DMS53 (cell line): Measurements from ENCODE around the gene KRTAP12-4.
"Not testable (repeated sequence)": the region's sequence is repeated elsewhere in the genome, so short reads cannot be mapped to it uniquely, and the experiment has no call there.

Experiments used
- DNase-seq: peaks from one replicate; lab custom pipeline; 2025; lab: John Stamatoyannopoulos, UW

KRTAP12-4 gene, protein sequence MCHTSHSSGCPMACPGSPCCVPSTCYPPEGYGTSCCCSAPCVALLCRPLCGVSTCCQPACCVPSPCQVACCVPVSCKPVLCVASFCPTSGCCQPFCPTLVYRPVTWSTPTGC

DNA sequence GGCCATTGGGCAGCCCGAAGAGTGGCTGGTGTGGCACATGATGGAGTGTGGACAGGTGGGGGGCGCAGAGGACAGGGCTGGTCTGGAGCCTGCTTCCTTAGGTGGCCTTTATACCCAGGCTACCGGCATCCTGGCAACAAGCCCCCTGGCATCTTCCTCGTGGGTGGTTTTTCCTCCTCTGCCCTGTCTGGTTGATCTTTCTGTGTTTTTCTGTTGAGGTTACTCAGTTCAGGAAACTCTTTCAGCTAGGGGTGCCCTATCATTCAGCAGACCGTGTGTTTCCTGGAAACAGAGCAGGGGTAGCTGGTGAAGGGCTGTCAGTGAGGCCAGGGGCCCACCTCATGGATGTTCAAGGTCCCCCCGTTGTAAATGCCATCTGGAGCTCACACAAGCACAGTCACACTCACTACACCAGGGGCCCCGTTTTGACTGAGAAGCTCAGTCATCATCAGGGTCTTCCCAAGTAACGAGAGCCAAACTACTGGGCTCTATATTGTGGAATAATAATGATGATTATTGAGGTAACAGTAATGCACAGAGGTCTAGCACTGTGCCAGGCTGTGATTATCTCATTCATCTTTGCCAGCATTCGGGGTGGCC lies at the start of gene KRTAP12-4:
KRTAP12-4 (minus strand) TSS at position 84 of the 600 bp plus-strand sequence; CDS start at position 39, 45 bp downstream.
- no peak for DNase-seq

GRCh38 chr21:44703731-44704635 lies 49.5 kb upstream of the KRTAP12-4 start:
- no peak for DNase-seq

DNA sequence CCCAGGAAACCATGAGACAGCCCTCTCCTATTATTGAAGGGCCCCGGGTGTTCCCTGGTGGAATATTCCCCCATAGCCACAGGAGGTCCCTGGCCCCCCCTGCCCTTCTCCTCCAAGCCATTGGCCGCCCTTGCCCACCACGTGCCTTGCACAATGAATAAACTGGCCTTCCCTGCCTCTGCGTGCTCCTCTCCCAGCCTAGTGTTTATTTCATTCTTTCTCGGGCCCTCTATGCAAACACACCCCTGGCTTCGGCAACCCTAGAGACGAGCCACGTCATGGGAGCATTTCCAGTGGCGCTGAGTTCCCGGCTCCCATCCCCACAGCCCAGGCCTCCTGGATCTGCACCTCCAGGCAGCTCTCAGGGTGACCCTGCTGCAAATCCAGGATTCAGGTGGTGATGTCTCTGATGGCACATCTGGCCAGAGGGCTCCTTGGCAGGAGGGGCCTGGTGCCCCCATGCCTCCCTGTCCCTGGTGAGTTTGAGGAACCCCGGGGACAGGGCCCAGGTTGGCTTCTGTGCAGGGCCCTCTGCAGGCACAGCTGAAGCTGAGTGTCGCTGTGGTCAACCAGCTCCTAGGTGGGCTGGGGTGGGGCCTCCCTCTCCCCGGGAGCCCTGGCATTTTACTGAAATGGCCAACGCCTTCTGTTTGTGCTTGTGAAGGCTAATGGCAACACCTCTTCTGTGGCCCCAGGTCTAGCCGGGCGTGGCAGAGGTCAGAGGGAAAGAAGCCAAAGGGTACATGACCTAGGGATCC lies 48.7 kb upstream of the KRTAP12-4 start:
- peak; percentile 18 for DNase-seq

DNA sequence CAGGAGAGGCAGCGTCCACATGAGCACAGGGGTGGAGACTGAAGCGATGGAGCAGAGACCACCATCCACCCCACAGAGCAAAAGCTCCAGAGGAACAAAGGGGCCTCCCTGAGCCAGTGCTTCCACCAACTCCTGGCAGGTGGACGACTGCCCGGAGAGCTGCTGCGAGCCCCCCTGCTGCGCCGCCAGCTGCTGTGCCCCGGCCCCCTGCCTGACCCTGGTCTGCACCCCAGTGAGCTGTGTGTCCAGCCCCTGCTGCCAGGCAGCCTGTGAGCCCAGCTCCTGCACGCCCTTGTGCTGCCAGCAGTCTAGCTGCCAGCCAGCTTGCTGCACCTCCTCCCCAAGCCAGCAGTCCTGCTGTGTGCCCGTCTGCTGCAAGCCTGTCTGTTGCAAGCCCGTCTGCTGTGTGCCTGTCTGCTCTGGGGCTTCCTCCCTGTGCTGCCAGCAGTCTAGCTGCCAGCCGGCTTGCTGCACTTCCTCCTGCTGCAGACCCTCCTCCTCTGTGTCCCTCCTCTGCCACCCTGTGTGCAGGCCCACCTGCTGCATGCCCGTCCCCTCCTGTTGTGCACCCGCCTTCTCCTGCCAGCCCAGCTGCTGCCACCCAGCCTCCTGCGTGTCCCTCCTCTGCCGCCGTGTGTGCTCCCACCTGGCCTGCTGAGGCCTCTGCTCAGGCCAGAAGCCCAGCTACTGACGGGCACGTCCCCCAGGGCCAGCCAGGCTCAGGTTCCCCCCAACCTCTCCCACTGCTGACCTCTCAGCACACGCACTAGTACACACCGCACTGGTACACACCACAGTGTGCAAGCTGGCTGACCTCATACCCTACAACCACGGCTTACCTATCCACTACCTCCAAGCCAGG lies 47.9 kb upstream of the KRTAP12-4 start:
- no peak for DNase-seq

DNA sequence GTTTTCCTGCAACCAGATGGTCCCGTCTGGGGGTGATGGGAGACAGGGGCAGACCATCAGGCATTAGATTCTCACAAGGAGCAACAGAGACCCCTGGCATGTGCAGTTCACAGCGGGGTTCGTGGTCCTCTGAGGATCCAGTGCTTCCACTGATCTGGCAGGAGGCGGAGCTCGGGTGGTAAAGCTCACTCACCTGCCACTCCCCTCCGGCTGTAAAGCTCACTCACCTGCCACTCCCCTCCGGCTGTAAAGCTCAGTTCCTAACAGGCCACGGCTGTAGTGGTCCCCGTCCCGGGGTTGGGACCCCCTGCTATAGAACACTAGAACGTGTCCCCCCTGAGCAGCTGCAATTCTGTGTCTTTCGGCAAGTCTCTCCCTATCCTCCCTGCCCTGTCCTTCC lies 47.1 kb upstream of the KRTAP12-4 start:
- no peak for DNase-seq

DNA sequence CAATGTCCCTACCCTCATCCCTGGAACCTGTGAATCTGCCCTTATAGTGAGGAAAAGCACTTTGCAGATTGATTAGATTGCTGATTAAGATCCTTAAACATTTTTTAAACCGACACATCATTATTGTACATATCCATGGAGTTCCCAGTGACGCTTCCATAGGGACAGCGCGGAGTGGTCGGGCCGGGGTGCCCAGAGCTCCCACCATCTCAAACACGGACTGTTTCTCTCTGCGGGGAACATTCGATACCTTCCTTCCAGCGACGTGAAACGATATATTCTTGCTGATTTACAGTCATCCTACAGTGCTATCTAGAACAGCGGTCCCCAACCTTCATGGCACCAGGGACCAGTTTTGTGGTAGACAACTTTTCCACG lies 46.6 kb upstream of the KRTAP12-4 start:
- no peak for DNase-seq

GRCh38 chr21:44700101-44701022 lies 45.9 kb upstream of the KRTAP12-4 start:
- DNase-seq = no peak

DNA sequence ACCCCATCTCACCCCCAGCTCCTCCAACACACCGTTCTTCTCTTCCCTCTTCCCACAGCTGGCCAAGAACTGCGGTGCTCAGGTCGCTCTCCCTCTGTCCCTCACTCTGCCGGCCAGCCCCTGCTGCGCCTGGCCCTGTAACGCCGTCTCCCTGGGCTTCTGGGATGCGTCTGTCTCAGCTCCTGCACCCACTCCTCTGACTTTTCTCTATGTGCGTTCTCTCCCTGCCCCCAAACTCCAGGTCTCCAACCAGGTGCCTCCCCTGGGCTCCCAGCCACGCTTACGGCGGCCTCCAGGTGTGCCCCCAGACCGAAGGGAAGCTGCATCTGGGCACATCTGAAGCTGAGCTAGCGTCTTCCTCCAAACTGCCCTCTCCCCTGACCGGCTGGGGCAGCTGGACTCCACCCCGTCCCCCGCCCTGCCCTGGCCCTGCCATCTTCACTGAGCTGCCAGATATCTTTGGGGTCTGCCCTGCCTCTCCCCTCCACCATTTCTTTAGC lies 45.1 kb upstream of the KRTAP12-4 start:
- DNase-seq = no peak

- no peak for DNase-seq
Measured at GRCh38 chr21:44697811-44698734, 43.6 kb upstream of the KRTAP12-4 start.

DNA sequence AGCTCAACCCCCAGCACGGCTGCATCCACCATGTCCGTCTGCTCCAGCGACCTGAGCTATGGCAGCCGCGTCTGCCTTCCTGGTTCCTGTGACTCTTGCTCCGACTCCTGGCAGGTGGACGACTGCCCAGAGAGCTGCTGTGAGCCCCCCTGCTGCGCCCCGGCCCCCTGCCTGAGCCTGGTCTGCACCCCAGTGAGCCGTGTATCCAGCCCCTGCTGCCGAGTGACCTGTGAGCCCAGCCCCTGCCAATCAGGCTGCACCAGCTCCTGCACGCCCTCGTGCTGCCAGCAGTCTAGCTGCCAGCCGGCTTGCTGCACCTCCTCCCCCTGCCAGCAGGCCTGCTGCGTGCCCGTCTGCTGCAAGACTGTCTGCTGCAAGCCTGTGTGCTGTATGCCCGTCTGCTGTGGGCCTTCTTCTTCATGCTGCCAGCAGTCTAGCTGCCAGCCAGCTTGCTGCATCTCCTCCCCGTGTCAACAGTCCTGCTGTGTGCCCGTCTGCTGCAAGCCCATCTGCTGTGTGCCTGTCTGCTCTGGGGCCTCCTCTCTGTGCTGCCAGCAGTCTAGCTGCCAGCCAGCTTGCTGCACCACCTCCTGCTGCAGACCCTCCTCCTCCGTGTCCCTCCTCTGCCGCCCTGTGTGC lies 42.8 kb upstream of the KRTAP12-4 start, which contains the start of gene KRTAP10-12:
KRTAP10-12 (plus strand) TSS at position 1 of the 639 bp plus-strand sequence; CDS start at position 31, 30 bp downstream.
- DNase-seq = not testable (repeated sequence)

DNA sequence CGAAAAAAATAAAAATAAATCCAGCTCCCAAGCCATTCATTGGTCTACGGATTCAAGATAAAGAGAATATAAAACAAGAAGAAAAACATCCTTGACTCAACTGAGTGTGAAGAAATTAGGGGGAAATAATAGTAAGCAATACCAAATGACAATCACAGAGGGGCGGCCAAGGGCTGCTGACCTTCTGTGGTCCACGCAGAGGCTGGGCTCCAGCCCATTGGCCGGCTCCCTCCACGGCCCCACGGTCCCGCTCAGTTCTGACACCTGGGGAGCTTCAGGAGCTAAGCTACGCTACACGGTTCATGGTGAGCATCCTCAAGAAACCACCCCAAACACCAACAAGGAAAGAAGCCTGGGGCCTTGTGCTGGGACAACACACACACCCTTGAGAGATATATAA lies 42.1 kb upstream of the KRTAP12-4 start:
- DNase-seq = no peak

DNA sequence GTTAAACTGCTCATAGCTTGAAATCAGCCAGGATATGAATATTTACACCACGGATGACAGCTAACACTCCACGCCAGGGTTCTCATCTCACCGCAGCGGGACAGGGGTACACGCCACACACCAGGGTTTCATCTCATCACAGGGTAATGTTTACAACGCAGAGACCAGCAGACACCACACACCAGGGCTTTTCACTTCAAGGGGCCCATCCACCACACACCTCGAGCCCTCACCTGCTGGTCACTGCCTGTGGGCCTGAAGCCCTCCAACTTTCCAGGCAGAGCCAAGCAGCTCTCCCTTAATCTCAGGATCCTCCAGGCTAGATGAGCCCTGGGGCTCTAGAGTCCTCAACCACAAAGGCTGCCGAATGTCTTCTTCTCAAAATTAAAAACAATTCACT lies 41.2 kb upstream of the KRTAP12-4 start:
- DNase-seq = no peak

DNA sequence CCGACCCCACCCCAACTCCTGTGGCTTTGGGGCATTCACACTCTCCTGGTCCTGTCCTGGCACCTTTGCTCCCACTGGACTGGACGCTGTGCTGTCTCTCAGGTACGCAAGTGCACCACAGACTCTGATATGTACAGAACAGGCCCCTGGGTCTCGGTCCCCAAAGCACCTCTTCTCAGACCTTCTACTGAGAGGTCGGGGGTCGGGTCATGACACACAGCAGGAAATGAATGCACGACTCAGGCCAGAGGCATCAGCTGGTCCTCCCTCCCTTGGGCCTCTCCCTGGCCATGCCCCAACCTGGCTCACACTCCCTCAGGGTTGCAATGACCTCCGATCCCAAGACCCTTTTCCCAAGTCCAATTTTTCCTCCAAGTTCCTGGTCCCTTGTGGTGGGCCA lies 40.7 kb upstream of the KRTAP12-4 start:
- no peak for DNase-seq

- no peak for DNase-seq
Measured at GRCh38 chr21:44694776-44695175, 40.3 kb upstream of the KRTAP12-4 start.

- no peak for DNase-seq
Measured at GRCh38 chr21:44692798-44693512, 38.5 kb upstream of the KRTAP12-4 start.

DNA sequence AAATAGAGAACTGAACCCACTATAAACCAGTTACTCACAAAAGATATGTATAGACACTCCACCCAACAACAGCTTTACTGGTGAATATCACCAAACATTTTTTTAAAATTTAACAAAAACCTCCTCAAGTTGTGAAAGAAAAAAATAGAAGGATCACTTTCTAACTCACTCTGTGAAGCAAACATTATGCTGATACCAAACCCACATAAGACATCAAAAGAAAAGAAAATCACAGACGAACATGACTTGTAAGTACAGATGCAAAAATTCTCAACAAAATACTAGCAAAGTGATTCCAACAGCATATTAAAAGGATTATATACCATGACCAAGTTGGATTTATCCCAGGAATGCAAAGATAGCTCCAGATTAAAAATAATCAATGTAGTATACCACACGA lies 37.2 kb upstream of the KRTAP12-4 start:
- DNase-seq = no peak

- DNase-seq = not testable (repeated sequence)
Measured at GRCh38 chr21:44689740-44690139, 35.3 kb upstream of the KRTAP12-4 start.

DNA sequence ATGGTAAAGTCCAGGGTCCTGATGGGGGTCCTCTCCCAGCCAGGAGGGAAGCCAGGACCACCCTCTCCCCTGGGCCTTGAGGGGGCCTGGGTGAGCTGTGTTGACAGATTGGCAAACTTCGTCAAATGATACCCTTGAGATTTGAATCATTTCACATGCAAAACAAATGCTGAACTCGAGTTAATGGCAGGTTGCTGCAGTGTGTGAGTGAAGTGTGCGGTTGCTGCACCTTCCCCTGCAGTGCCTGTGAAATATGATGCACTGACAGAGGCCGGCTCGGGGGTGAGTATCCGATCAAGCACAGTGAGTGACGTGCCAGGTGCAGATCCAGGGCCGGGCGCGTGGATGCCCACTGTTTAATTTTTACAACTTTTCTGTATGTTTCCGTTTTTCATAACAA lies 33.2 kb upstream of the KRTAP12-4 start:
- DNase-seq = no peak
